ENCODE results near the gene AGAP1.

Gene AGAP1

DNA sequence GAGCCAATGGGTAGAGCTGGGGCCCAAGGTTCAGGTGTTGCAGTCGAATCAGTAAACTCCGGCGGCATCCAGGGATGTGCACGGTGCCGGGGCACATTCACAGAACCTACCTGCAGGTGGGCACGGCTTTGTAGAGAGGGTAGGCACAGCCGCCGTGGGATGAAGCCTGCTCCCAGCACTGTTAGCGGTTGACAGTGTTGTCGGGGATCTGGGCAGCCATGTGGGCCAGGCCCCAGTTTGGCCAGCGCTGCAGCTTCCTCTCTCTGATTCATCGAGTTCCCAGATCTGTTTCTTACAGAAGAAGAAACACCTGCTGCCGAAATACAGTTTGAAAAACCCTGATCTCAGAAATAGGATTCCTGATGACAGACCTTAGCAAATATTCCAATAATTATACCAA is 274.8 kb downstream of the AGAP1 start:
- no peak for DNase-seq (ENCODE audit: low read depth)

DNA sequence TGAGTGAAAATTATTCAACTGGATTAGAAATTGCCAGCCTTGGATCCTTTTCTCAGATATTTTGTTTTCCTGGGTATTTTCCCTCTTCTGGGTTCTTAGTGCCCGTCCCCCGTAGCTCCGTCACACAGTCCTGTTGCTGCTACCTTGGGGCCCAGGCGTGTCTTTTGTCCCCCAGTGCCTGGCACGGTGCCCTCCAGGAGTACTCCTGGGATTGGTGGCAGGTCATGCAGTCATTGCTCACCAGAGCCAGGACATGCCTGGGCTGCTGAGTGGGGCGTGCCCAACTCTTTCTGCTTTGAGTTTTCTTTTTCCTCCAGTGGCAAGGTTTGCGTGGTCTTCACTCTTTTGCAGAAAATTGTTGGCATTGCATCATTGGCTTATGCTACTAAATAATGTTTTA is 275.2 kb downstream of the AGAP1 start:
- DNase-seq (ENCODE audit: low read depth) = no peak

DNA sequence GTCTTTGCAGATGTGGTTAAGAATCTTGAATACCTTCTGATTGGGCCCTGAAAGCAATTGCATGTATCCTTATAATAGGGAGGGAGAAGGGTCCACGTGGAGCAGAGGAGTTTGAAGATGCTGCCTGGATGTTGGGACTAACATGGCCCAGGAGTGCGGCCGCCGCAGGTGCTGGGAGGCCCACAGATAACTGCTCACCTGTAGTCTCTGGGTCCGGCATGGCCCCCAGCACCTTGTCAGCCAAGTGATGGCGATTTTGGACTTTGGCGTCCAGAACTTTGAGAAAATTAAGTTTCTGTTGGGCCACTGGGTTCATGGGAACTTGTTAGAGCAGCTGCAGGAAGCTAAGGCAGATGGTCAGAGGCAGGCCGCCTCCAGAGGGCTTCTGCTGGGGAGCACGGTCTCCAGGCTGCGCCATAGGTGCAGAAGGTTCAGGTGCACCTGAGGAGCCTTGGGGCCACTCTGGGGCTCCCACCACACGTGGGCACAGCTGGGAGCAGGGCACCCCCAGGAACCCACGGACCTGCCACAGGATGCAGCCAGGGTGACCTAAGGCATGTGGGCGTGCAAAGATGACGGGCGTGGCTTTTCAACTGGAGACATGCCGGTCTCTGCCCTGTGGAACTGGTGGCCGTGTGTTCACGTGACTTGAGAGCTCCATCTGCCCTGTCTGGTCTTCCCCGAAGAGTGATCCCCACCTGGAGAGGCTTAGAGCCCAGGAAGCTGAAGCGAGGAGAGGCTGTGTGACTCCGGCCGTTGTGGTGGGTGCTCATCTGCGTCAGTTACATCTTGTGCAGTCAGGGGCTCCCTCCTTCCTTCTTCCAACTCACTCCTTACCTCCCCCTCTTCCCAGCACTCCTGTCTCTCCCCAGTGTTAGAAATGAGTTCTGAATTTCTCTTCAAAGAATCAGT is 277.3 kb downstream of the AGAP1 start:
- DNase-seq (ENCODE audit: low read depth) = no peak

DNA sequence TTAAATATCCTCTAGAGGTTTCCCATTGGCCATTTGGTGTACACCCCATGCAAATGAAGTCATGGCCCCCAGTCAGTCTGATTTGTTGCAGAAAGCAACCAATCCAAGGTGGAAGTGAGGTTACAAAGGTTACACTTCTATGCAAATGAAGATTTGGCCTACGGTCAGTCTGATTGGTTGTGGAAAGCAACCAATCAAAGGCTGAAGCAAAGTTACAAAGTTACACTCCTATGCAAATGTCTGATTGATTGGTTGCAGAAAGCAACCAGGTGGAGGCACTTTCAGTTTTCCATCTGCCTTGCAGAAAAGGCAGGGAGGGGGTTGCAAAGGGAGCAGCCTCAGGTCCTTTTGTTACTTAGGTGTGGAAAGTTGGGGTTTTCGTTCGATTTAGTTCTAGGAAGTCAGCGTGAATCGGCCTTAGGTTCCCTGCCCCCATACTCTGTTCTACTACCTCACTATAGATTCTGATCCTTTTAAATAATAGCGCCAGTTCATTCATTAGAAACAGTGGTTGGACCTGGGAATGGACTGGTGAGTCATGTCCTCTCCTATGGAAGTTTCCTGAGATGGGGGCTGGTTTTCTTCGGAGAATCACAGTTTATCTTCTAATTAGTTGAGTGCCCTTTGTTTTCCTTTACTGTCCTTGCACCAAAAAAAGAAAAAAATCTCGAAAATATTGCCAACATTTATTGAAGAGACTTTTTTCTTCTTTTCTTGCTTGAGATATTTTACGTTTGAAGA is 279.5 kb downstream of the AGAP1 start:
- no peak for DNase-seq (ENCODE audit: low read depth)

DNA sequence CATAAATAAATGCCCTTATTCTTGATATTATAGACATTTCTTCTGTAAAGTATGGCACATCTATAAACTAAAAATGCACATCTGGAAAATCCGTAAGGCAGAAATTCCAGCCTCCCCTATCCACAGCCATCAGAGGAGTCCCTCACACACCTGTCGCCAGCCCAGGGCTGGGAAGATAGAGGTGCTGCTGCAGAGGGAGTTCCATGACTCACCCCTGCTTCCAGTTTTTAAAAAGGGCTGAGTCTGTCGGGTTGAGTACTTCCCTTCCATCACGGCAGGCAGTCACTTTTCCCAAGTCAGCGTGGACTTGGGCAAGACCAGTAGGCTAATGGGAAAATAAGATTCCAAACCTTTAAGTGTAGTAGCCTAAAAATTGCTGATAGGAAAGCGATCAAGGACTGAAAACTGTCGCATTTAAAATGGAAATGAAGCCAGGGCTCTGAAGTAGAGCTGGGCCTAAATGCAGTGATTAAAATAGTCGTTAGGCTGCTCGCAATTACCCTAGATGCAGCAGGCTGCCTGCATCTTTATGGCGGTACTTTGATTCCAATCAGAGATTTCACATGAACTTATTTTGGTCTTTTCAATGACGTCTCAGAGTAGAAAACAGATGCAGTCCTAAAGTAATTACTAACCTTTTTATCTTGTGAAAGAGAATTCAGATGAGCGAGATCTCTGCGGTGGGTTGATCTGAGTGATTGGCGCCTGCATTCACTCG is 280.5 kb downstream of the AGAP1 start:
- DNase-seq (ENCODE audit: low read depth) = no peak

DNA sequence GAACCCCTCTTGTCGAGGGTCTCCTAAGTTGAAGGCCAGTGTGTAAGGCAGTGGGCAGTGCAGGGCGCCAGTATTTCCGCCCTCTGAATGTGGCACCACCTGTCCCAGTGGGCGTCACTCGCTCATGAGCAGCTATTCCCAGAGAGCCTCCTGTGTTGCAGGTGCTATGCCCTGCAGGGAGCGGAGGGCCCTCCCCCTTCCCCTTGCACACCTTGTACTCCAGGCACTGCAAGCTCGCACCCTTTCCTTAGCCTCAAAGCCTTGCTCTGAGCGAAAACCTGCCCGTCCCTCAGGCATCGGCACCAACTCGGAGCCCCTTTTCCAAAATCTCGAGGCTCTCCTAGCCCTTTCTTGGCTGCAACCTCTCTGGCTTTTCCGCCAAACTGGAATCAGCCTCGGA is 282.7 kb downstream of the AGAP1 start:
- DNase-seq (ENCODE audit: low read depth) = no peak

DNA sequence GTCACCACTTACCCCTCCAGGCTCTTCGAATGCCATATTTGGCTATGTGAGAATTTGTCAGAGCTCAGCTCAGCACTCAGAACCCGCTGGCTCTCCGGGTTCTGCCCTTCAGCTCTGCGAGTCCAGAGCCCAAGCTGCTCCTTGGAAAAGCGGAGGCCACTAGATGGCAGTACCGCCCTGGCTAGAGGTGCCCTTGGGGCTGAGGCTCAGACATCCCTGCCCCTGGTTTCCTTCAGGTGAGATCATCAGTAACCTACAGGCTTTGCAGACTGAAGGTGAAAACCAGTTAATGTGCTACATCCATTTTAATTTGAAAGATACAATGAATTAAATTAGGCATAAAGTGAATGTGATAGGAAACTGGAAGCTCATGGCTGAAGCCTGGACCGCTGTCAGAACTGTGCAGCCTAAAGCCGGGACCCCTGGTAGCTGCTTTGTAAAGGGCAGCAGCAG is 285.6 kb downstream of the AGAP1 start:
- DNase-seq (ENCODE audit: low read depth) = peak; percentile 26

DNA sequence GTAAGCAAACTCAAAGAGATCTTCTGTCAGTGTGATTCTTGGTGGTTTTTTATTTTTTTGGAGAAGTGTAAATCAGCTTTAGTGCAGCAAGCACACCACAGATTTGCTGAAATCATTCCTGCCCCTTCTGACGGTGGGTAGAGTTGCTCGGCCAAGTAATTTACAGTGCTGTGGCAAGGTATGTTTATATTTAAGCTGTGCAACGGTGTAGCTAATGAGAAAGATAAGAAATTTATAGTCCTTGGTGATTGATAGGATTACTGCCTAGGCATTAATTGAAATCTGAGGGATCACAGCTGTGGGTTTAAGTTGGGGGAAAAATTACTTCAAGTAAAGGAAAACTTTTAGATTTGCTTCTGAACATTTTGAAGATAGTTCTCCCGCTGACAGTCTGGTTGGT is 286.6 kb downstream of the AGAP1 start:
- DNase-seq (ENCODE audit: low read depth) = no peak

DNA sequence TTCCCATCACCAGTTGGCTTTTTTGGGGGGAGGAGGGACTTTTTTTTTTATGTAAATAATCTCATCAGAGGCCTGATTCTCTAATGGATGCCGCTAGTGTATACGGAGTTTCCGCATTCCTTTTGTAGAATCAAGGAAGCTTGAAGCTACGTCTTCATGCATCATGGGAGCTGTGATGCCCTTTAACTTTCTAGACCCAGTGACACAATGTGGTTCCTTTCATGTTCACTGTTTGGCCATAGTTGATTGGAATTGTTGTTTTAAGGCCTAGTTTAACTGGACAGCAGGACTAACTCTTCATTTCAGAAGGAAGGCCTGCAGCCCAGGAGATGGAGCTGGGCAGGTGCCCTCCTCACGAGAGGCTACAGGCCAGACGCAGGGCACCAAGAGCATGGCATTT is 287.9 kb downstream of the AGAP1 start:
- no peak for DNase-seq (ENCODE audit: low read depth)

DNA sequence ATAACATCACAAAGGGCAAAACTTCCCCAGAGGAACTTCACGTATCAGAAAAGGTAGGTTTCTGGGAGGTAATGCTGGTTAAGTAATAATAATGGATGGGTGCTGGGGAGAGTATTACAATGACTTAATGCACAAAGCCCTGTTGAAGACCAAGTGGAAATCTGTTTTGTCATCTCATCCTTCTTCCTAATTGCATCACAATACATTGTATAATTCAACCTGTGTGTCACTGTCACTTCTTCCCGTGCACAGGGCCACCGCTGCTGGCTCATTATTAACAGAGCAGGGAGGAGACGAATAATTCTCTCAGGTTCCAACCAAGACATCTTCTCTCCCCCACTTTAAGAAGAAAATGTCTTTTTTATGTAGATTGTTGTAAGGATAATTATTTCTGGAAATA is 290.9 kb downstream of the AGAP1 start:
- no peak for DNase-seq (ENCODE audit: low read depth)

DNA sequence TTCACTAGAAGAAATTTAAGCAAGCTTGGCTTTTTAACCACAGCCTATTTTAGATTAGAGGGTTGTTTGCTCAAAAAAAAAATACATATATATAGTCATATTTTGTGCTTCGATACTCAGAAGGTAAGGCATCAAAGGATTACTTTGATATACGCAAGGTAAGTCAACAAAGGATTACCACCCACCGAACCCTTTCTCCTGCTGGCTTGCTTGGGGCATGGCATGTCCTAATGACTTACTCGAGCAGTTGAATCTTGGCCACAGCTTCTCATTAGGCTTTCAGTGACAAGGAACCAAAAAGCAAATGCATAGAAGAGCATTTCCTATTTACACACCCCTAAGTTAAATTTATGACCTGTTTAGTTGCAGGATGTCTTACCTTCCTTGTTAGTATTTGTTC is 295.7 kb downstream of the AGAP1 start:
- no peak for DNase-seq (ENCODE audit: low read depth)

DNA sequence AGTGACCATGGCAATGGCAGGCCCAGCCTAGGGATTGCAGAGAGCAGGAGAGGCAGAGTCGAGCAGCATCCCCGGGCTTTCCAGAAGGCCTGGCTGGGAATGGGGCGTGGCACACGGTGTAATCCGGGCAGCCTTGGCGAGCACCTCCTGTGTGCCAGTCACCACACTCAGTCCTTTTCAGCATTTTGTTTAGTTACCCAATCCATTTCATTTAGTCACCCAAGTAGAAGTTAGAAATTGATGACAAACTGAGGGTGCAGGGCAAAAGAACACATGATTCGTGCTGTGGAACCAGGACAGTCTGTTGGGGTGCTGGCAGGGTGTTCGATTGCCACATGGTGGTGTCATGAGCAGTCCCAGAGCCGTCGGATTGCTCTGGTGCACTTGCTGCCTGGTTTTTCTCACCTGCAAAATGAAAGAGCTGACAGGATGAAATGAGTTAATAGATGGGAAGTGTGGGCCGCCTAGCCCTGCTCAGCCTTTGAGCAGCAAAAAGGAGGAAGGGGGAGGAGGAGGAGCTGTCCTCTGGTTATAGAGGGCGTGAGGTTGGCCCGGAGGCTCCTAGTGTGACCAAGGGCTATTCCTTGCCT is 299.4 kb downstream of the AGAP1 start:
- no peak for DNase-seq (ENCODE audit: low read depth)

DNA sequence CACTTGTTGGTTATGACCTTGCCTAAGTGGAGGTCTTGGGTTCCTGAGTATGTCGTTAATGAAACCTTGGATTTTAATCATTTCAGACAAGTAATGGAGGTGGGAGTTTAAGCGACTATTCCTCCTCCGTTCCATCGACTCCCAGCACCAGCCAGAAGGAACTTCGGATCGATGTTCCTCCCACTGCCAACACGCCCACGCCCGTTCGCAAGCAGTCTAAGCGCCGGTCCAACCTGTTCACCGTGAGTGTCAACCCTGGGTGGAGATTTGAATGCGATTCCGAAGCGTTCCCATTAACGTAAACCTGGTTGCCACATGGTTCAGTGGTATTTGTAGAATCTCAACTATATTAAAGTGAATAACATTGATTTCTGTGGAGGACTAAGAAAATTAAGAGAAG is 305.4 kb downstream of the AGAP1 start:
- DNase-seq (ENCODE audit: low read depth) = no peak

DNA sequence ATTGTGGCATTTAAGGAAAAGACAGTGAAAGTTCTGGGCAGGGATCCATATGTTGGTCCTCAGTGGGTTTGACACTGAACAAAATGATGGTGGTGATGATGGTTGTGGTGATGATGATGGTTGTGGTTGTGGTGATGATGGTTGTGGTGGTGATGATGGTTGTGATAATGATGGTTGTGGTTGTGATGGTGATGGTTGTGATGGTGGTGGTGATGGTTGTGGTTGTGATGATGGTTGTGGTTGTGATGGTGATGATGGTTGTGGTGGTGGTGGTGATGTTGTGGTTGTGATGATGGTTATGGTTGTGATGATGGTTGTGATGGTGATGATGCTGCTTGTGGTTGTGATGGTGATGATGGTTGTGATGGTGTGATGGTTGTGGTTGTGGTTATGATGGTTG is 308.7 kb downstream of the AGAP1 start:
- DNase-seq (ENCODE audit: low read depth) = no peak

DNA sequence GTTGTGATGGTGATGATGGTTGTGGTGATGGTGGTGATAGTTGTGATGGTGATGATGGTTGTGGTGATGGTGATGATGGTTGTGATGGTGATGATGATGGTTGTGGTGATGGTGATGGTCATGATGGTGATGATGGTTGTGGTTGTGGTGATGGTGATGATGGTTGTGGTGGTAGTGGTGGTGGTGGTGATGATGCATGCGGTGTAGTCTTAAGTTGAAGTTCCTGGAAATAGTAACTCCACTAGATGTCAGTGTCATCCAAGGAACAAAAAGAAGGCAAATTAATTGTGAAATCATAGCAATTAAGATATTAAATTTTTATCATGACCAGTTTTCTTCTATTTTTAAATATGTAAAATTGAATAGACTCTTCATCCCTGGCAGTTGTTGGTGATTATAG is 309.2 kb downstream of the AGAP1 start:
- no peak for DNase-seq (ENCODE audit: low read depth)

DNA sequence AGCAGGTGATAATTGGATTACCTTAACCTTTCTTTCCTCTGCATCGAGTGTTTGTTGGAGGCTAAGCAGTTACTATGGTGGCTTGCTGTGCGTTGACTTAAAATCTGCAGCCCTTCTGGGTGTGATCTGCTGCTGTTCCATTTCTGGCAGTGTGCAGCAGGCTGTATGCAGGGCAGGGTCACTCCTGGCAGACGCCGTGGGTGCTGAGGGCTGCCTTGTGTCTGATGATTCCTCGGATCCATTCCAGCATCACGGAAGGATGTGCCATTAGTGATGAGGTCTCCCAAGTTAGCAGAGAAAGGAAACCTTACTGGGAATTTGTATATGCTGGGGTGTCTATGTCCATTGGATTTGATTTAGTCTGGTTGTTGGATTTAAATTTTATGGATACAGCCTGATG is 310.8 kb downstream of the AGAP1 start:
- DNase-seq (ENCODE audit: low read depth) = no peak

DNA sequence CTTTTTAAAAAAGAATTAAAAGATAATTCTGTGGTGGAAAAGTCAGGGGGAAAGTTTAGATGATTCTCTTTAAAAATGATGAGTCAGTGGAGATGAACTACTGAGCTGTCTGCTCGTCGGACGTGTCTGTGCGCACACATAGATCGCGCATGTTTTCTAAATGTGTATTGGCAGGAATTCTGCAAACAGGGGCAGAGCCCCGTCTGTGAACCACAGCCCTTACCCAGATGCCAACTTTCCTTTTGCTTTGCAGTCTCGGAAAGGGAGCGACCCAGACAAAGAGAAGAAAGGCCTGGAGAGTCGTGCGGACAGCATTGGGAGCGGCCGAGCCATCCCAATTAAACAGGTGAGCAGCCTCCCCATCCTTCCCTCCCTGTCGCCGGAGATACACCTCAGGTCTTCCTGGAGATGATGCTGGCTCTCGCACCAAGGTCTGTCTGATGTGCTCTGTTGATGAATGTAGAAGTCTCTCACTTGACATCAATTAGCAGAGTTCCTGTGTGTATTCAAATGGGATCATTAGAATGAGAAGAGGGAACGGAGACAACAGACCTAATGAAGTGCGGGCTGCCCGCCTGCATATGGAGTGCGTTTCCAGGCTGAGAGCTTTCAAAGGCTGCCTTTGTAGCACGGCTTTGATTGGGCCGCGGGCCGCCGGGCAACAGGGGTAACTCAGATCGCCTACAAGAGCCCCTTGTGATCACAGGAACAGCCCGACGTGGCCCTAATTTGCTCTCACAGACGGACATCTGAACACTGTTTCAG is 313.3 kb downstream of the AGAP1 start:
- no peak for DNase-seq (ENCODE audit: low read depth)

DNA sequence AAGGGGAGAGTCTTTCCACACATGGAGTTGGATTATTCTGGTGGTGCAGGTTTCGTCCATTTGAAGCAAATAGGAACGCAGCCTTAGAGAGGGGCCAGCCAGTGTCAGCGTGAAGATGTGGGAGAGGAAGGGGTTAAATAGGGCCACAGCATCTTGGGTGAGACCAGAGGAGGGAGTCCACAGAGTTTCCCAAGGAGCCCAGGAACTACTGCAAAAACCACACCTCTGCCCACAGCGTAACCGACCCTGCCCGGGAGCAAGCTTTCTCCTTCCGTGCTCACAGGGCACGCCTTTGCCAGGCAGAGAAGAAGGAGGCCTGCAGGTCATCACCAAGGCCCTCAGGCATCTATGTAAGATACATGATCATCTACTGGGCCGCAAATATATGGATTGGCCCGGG is 314.5 kb downstream of the AGAP1 start:
- DNase-seq (ENCODE audit: low read depth) = no peak

DNA sequence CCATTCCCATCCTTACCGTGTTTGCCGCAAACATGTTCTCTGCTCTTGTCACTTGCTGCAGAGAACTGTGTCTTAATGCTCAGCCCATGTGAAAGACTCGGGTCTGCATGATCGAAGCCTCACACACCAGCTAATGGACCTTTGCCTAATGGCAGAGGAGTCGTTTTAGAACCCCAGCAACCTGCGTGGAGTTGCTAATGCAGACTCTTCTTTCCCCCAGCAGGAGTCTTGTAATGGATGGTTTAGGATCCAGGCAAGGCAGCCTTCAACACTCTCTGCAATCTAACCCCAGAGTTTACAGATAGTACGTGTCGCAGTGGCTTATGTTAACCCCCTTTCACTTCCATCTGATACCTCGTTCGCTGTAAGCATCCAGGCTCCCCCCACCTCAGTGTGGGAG is 316.4 kb downstream of the AGAP1 start:
- no peak for DNase-seq (ENCODE audit: low read depth)

DNA sequence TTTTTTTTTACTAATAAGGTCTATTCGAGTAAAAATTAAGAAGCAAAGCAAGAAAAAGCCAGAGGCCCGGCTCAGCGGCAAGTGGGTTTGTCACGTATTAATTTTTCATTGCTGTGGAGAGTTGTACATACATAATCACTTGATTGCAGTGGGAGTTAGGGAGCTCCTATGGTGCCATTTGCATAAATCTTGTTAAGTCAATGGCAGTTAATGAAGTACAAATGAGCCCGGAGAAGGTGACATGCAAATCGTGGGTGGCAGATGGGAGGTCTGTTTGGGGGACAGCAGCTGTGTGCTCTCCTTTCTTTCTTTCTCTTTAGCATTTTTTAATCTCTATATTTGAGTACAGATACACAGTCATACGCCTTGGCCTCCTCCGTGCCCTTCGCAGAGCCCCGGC is 317.0 kb downstream of the AGAP1 start:
- no peak for DNase-seq (ENCODE audit: low read depth)

DNA sequence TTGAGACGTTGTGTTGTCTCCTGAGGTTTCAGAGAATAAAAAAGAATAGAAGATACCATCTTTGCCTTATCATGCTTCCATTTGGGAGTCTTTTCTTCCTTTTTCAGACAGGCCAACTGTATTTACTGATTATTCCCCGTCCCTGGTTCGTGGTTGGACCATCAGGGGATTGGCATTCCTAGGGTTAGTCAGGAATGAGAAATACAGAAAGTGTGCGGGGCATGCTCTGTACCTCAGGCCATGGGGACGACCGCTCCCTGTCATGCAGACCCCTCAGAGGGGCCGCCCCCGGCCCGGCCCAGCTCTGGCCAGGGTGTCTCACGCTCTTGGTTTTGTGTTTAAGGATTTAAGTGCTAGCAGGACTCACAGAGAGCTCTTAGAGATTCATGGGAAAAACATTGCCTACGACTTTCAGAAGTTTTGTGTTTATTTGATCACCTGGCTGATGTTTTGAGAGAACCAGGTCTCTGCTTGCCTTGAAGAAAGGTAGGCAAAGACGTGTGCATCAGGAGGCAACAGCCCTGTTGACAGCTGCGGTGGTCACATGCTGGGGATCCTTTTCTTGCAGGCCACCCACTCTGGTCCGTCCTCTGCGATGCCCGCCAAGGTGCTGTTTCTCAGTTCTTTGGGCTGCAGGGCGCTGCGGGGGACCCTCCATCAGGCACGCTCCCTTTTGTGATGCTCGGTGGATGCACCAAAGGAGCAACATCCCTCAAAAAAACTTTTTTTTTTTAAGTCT is 317.8 kb downstream of the AGAP1 start:
- DNase-seq (ENCODE audit: low read depth) = no peak
